NCI-H2107 (cell line): ENCODE measurements around the gene PROM1.
A peak's percentile ranks its signal among the peaks of the same experiment; 100 is the strongest.

ENCODE experiments used
- DNase-seq: peaks from one replicate; lab custom pipeline; 2025; lab: John Stamatoyannopoulos, UW

PROM1 gene

GRCh38 chr4:16083241-16084191, at the start of gene PROM1:
PROM1 (minus strand) TSS chr4:16084023; CDS start chr4:16075906, 8,117 bp downstream.
- DNase-seq, result no peak

GRCh38 chr4:16133406-16133805, 49.6 kb upstream of the PROM1 start:
- no peak for DNase-seq

- DNase-seq, result no peak
Observed at GRCh38 chr4:16131293-16131692, 47.5 kb upstream of the PROM1 start.

- no peak for DNase-seq
Observed at GRCh38 chr4:16129336-16129735, 45.5 kb upstream of the PROM1 start.

- DNase-seq, result no peak
Observed at GRCh38 chr4:16126714-16127113, 42.9 kb upstream of the PROM1 start.

- no peak for DNase-seq
Observed at GRCh38 chr4:16125571-16126445, 42.0 kb upstream of the PROM1 start.

GRCh38 chr4:16124232-16124631, 40.4 kb upstream of the PROM1 start:
- no peak for DNase-seq

- peak; percentile 89 for DNase-seq
Observed at GRCh38 chr4:16123356-16124084, 39.7 kb upstream of the PROM1 start.

GRCh38 chr4:16122784-16123183, 39.0 kb upstream of the PROM1 start:
- DNase-seq, result no peak

GRCh38 chr4:16122308-16122711, 38.5 kb upstream of the PROM1 start:
- no peak for DNase-seq

GRCh38 chr4:16120720-16121119, 36.9 kb upstream of the PROM1 start:
- DNase-seq, result no peak

- DNase-seq, result no peak
Observed at GRCh38 chr4:16119981-16120380, 36.2 kb upstream of the PROM1 start.

- DNase-seq, result no peak
Observed at GRCh38 chr4:16118090-16118489, 34.3 kb upstream of the PROM1 start.

GRCh38 chr4:16117164-16117563, 33.3 kb upstream of the PROM1 start:
- DNase-seq, result no peak

GRCh38 chr4:16116493-16116990, 32.7 kb upstream of the PROM1 start:
- peak; percentile 1 for DNase-seq

GRCh38 chr4:16116019-16116418, 32.2 kb upstream of the PROM1 start:
- DNase-seq, result no peak

GRCh38 chr4:16114546-16114945, 30.7 kb upstream of the PROM1 start:
- DNase-seq, result no peak

GRCh38 chr4:16113741-16114140, 29.9 kb upstream of the PROM1 start:
- no peak for DNase-seq

GRCh38 chr4:16111533-16111932, 27.7 kb upstream of the PROM1 start:
- no peak for DNase-seq

- DNase-seq, result no peak
Observed at GRCh38 chr4:16110661-16111290, 27.0 kb upstream of the PROM1 start.

GRCh38 chr4:16110199-16110598, 26.4 kb upstream of the PROM1 start:
- DNase-seq, result no peak
